Mucosa of stomach (tissue), 1 donor: ENCODE results near the gene RPH3AL.
A peak's percentile ranks its signal among the peaks of the same experiment; 100 is the strongest.
"Not testable (repeated sequence)": the region's sequence is repeated elsewhere in the genome, so short reads cannot be mapped to it uniquely, and the experiment has no call there.

ENCODE experiments used
- H3K27me3 ChIP-seq: one replicate; pipeline ENCODE4 v1.7.0; 2013; ENCODE audit warnings: mild to moderate bottlenecking, low read length; ENCODE audit not compliant: control insufficient read depth, insufficient read depth
- H3K36me3 ChIP-seq: one replicate; pipeline ENCODE4 v1.7.0; 2013; ENCODE audit warnings: low read length; ENCODE audit not compliant: control insufficient read depth, insufficient read depth
- H3K4me1 ChIP-seq: one replicate; pipeline ENCODE4 v1.7.0; 2013; ENCODE audit warnings: mild to moderate bottlenecking, low read length; ENCODE audit not compliant: control insufficient read depth, insufficient read depth
- H3K4me3 ChIP-seq: one replicate; pipeline ENCODE4 v1.7.0; 2013; ENCODE audit warnings: low read length
- H3K9ac ChIP-seq: one replicate; pipeline ENCODE4 v1.7.0; 2013; ENCODE audit warnings: mild to moderate bottlenecking, low read length, moderate library complexity
- H3K9me3 ChIP-seq: one replicate; pipeline ENCODE4 v1.7.0; 2013; ENCODE audit warnings: mild to moderate bottlenecking, low read length, moderate library complexity; ENCODE audit not compliant: control insufficient read depth
- donor health status: Pancreatic carcinoma.

Gene RPH3AL

GRCh38 chr17:234163-234993, 118.2 kb downstream of the RPH3AL start:
- not testable (repeated sequence) for H3K36me3 ChIP-seq, H3K27me3 ChIP-seq, H3K9me3 ChIP-seq, H3K4me3 ChIP-seq
- H3K4me1 ChIP-seq, result peaks cover 14% of the 10 kb centered on the region
- peak overlapping the region; percentile 31 for H3K9ac ChIP-seq

- no peak overlapping the region for H3K9ac ChIP-seq
- H3K36me3 ChIP-seq, result no peaks in the 10 kb centered on the region
- no peaks in the 10 kb centered on the region for H3K9me3 ChIP-seq
- H3K4me3 ChIP-seq, result no peak overlapping the region
- no peaks in the 10 kb centered on the region for H3K27me3 ChIP-seq
- peaks cover 14% of the 10 kb centered on the region for H3K4me1 ChIP-seq
Observed at GRCh38 chr17:233473-233941, 119.1 kb downstream of the RPH3AL start.

DNA sequence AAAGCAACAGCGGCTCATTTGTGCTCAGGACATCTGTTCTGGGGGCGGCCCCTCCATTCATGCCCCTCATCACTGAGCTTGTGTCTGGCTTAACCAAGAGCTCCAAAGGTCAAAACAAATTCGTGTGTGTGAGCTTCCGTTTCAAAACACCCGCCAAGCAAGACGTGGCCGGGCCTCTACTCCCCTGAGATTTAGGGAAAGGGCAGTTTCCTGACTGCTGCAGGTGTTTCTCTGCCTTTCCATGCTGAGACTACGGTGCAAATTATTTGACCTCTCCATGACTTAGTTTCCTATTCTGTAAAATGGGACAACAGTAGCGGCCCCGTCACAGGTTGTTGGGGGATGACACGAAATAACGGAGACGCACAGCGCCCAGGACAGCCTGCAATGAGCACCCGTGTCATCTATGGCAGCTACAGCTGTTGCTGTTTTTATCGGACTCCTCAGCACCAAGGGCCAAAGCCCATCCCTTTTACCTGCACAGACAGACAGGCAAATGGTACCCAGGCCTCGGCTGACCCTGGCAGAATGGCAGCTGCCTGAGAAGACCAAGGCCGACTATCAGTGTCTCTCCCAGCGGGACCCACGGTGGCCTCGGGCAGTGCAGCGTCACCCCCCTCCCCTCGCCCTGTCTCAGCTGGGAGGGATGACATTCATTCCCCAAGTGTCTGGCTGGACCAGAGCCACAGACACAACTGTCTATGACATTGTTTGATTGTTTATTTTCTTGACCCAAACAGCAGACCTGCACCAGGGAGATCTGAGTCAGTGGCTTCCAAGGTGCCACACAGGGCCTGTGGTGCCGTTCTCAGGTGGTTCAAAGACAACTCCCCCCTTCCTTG, 120.4 kb downstream of the RPH3AL start:
- peaks cover 14% of the 10 kb centered on the region for H3K4me1 ChIP-seq
- no peak overlapping the region for H3K9ac ChIP-seq

GRCh38 chr17:231191-231965, 121.2 kb downstream of the RPH3AL start:
- Histone ChIP-seq H3K9ac (no peak overlapping the region), H3K4me1 (peaks cover 14% of the 10 kb centered on the region), H3K27me3 (no peaks in the 10 kb centered on the region), H3K36me3 (no peaks in the 10 kb centered on the region), H3K9me3 (no peaks in the 10 kb centered on the region), H3K4me3 (no peak overlapping the region)

More for the DNA sequence above, 120.4 kb downstream of the RPH3AL start:
- no peaks in the 10 kb centered on the region for H3K36me3 ChIP-seq
- H3K4me3 ChIP-seq, result no peak overlapping the region
- H3K9me3 ChIP-seq, result no peaks in the 10 kb centered on the region
- H3K27me3 ChIP-seq, result no peaks in the 10 kb centered on the region

DNA sequence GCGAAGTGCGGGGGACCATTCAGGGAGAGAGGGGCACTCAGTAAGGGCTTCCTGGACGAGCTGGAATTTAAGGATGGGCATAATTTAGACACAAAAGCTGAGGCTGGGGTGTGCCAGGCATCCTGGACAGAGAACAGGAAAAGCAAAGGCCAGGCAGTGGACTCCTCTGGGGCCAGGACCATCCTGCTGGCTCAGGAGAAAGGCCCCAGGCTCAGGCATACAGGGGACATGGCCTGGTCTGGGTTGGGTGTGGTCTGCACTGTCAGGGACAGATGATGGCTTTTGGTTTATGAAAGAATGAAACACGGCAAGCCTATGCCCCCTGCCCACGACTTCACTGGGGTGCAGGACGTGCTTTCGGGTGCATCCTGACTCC, 122.2 kb downstream of the RPH3AL start:
- H3K36me3 ChIP-seq, result no peaks in the 10 kb centered on the region
- H3K27me3 ChIP-seq, result no peaks in the 10 kb centered on the region
- no peak overlapping the region for H3K4me3 ChIP-seq
- no peaks in the 10 kb centered on the region for H3K9me3 ChIP-seq
- H3K4me1 ChIP-seq, result peaks cover 14% of the 10 kb centered on the region
- H3K9ac ChIP-seq, result no peak overlapping the region

DNA sequence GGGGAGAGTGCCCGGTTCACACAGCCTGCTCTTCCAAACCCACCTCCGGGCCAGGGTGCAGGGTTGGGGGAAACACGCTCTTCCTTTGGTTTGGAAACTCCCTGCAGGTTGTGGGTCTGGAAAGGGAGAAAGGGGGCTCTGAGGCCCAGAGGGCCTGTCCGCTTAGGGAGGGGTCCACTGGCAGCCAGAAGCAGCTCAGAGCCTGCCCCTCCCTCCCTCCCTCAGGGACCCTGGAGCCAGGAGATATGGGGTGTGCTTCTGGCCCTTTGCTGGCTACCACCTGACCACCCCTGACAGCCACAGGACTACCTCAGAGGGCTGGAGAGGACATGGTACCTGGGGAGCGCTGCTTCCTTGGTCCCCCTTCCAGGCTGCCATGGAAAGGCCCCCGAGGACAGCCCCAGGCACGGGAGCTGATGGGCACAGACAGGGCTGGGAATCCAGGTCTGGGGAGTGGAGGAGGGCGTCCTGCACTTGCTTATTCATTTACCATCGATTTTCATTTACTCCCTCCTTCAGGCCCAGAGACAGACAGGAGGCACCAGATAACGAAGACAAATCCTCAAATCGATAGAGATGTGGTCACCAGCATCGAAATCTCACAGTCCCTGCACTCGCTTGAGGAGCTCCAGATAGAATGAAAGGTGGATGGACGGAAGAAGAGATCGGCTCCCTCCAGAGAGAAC, 122.8 kb downstream of the RPH3AL start:
- no peak overlapping the region for H3K9ac ChIP-seq
- no peaks in the 10 kb centered on the region for H3K9me3 ChIP-seq
- no peaks in the 10 kb centered on the region for H3K27me3 ChIP-seq
- H3K4me1 ChIP-seq, result peaks cover 14% of the 10 kb centered on the region
- H3K4me3 ChIP-seq, result no peak overlapping the region
- no peaks in the 10 kb centered on the region for H3K36me3 ChIP-seq

DNA sequence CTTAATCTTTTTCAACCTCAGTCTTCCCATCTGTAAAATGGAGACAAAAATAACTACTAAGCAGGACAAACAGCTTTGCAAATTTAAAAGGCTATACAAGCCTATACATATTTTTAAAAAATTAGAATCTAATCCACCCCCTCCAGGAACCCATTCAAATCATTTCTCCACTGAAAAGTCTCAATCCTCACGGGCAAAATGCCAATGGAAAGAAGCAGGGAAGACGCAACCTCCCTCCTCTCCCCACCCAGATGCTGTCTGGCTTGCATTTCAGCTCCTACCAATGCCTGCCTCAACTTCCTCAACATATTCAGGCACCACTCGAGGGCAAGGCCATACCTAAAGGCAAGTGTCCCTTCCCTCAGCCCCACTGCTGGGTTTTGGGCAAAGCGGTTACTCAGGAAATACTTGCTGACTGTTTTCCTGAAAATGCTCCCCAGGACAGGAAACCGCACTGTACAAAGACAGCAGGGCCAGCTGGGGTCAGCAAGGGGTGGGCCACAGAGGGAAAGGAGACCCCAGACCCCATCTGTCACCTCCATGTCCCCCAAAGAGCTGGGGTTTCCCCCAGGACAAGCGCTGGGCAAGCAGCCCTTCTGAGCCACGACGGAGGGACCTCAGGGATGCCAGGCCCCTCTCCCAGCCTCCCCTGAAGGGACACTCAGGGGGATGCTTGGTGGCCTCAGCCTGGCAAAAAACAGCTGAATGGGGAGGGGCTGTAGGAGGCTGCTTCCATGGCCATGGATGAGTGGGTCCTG, 123.5 kb downstream of the RPH3AL start:
- no peak overlapping the region for H3K9ac ChIP-seq
- peaks cover 7% of the 10 kb centered on the region for H3K4me1 ChIP-seq

DNA sequence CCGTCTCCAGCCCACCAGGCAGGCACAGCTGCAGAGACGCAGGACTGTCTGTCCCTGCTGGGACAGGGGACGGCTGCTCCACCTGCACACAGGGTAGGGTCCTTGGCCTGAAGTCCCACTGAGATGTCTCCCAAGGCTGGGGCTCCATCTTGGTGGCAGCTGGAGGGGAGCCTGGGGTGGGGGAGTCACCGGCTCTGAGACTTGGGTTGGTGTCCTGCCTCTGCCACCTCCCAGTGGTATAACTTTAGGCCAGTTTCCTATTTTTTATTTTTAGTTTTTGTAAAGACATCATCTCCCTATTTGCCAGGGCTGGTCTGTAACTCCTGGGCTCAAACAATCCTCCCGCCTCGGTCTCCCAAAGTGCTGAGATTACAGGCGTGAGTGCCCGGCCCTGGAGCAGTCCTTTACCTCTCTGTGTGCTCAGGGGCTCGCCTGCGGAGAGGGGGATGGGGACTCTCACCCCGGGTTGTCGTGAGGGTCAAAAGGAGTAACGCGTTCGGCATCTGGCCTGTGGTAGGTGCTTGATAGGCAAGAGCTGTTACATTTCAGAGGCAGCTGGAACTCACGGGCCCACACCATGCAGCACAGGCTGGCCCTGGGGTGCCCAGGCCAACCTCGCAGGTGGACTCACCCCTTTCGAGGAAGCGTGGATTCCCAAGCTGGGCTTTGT, 124.5 kb downstream of the RPH3AL start:
- no peaks in the 10 kb centered on the region for H3K27me3 ChIP-seq
- H3K9ac ChIP-seq, result no peak overlapping the region
- H3K36me3 ChIP-seq, result no peaks in the 10 kb centered on the region
- H3K9me3 ChIP-seq, result no peaks in the 10 kb centered on the region
- no peak overlapping the region for H3K4me3 ChIP-seq
- H3K4me1 ChIP-seq, result peaks cover 2% of the 10 kb centered on the region

More for the DNA sequence above, 123.5 kb downstream of the RPH3AL start:
- Histone ChIP-seq H3K4me3 (no peak overlapping the region), H3K36me3 (no peaks in the 10 kb centered on the region), H3K27me3 (no peaks in the 10 kb centered on the region), H3K9me3 (no peaks in the 10 kb centered on the region)

DNA sequence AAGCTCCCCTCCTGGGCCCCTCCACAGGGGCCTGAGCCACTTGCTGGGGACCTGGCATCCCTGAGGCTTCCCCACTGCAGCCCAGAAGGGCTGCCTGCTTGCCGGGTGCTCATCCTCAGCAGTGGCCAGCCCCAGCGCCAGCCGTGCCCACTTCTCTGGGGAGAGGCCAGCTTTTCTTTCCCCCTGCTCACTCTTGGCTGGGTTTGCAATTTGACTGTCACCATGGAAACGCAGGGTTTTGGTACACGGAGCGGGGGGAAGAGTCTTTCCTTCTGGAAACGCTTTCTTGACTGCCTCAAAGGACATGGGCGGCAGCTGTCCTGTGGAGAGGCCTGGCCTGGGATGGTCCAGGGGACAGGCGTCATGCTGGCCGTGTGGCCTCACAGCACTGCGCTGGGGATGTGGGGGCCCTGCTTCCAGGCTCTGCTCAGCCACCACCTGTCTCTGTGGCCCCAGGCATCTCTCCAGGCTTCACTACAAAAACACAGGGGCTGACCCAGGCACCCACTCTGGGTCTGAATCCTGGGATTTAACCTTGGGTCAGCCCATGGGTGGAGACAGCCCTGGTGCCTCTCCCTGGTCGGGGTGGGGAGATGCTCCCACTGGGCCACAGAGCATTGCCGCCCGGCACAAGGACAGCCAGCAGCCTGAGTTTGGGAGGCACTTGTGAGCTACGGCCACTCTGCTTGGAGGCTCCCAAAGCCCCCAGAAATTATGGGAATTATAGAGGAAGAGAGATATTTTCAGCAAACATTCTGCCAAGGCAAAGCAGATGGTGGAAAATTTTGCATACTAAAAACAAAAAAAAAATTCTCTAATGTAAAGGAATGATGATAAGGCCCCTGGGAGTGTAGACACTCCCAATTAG, 125.3 kb downstream of the RPH3AL start:
- no peaks in the 10 kb centered on the region for H3K36me3 ChIP-seq
- H3K4me1 ChIP-seq, result no peaks in the 10 kb centered on the region
- no peak overlapping the region for H3K4me3 ChIP-seq
- H3K27me3 ChIP-seq, result no peaks in the 10 kb centered on the region
- no peaks in the 10 kb centered on the region for H3K9me3 ChIP-seq
- no peak overlapping the region for H3K9ac ChIP-seq
